NCI-H510A (cell line): Measurements from ENCODE around the gene WDR72.

Experiments used
- DNase-seq: peaks from one replicate; lab custom pipeline; 2025; lab: John Stamatoyannopoulos, UW

Gene WDR72

DNA sequence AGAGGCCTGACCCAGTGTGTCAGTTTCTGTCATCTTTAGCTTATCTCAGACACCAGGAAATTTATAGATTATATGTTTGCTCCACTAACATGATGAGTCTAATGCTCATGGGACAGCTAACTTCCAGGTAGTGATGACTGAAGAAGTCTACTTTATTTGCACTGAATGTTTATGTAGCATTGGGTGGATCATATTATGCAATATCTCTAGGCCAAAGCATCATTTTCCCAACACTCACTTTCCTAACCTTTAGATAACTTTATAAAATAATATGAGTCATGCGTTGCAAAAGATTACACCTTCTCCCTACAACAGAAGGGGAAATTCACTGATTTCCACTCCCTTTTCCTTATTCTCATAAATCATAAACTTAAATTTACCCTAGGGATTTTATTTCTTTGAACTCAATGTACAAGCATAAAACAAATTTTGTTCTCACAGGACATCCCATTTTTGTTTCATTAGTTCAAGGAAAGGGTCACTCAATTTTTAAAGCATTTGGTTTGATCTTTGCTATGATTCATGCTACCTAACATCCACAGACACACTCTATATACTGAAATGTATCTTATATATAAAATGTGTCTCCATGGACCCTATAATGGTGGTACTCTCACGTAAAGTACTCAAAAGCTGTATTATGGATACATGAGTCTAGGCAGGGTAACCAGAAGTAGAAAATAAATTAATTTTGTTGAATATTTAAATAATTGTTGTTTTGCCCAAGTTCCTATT lies 225.2 kb downstream of the WDR72 start:
- no peak for DNase-seq

DNA sequence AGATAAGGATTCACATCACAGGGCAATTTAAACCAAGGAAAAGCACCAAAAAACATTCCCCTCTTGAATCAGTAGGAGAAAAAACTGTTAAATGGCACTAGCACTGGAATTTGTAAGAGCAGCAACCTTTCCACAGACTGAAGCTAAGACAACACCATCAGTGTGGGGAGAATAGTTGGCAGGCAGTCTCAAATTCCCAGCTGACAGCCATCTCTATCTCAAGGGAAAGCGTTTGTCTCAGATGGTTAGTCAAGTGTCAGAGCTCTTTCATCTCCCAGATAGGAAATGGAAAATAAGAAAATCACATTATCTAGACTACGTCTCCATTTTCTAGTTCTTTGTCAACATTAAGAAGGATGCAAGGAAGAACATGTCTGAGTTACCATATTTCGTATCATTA lies 228.7 kb downstream of the WDR72 start:
- no peak for DNase-seq

DNA sequence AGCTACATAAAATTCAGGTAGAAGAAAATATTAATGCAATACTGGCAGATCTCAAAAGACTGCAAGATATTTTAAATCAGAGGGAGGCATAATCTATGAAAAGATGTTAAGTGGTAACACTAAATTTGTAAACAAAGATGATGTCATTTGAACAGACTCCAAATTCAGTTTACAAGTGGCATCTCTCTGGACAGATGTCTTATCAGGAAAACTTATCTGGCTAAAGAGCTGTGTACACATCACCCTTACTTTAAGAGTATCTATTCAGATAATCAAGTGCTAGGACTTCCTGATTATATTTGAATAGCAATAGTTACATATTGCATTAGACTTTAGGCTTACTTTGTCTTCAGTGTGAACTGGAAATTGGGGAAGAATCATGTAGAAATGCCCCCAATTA lies 231.5 kb downstream of the WDR72 start:
- DNase-seq = no peak

DNA sequence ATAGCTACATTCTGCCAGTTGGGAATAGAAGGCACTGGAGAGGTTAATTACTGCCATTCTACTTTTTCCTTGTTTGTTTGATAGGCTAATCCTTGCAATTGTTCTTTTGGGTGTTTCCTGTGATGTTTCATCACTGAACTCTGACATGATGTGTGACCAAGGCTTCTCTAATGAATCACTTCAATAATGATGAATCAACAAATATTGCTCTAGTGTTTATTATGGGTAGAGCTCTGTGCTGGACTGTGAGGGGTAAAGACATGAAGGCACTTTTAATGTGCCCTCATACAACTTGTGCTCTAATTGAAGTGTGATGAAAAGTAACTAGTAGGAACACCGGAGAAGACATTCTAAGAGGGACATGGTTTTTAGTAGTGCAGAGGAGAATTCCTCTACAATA lies 233.6 kb downstream of the WDR72 start:
- DNase-seq = no peak

DNA sequence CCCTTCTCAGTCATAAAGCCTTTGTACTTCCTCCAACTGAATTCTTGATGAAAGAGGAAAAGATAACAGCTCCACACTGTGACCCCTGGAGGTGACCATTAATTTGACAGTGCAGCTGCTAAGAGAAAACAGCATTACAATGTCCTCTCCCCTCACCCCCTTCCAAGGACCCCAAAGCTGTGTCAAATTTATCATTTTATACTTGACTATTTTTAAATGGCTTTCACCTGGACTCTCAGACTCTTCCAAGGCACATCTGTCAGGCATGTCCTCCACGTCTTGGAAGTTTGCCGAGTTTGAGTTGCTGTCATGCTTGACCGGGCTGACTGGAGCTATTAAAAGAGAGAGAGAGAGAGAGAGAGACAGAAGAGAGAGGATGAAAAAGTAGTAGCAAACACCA lies 236.5 kb downstream of the WDR72 start:
- DNase-seq = peak; percentile 31

DNA sequence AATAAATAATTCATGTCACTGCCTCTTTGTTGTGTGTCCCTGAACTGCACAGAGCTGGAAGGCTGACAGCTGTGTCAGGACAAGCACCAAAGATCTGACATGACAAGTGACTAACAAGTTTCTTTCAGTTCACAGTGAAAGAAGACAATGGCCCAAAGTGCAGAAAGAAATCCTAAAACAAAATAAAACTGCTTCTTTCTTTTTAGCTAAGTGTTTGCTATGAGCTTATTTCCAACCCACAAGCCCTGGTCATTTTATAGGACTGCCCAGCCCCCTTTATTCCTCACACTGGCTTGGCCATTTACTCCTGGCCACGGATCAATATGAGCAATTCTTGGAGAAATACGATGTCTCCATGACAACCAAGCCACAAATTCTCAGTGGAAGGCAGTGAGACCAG lies 238.5 kb downstream of the WDR72 start:
- no peak for DNase-seq

DNA sequence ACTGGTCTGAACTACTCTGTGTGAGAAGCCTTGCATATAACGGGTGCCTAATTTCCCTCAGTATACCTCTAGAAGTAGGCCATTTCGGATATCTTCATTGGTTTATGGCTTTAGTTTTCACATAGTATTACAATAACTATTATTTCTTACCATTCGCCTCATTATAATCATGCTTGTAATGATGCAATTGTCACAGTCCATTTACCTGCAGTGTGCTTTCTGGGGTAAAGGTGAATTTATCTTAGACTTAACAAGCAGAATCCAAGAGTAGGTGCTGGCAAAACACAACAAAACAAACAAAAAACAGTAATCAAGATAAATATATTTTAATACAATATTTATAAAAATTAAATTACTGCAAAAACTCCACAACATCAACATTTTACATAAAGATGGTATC lies 246.0 kb downstream of the WDR72 start:
- no peak for DNase-seq

DNA sequence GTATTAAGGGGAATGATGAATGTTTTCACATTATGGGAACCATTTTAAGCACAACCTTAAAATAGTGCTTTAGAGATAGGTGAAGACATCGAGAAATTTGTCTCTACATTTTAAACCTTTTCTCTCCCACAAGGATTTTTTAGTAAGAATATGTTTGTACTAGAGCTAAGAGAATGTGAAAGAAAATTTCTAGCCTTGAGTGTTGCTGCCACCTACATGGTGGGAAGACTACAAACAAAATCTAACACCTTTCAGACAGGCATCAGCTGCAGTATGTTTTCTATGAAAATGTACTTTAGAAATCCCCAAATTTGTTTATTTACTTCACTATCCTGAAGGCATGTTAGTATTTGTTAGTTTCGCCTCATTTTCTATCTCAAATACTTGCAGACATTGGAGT lies 247.4 kb downstream of the WDR72 start:
- no peak for DNase-seq

DNA sequence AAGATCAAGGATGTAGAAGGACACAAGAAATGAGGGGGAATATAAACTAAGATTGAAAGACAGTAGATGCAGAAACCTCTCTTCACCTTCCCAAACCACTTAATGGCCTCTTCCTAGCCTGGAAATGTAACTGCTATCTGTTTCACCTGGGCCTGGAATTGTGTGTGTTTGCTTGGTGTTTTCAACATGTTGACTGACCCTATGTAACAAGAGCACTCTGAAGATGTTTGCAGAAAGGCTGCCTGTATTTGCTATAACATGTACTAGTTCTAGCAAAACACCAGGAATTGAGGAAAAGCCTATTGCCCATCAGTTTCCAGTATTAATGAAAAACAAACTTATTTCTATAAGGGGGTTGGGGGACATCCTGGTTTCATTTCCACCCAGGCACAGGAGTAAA lies 248.3 kb downstream of the WDR72 start:
- DNase-seq = peak; percentile 25

DNA sequence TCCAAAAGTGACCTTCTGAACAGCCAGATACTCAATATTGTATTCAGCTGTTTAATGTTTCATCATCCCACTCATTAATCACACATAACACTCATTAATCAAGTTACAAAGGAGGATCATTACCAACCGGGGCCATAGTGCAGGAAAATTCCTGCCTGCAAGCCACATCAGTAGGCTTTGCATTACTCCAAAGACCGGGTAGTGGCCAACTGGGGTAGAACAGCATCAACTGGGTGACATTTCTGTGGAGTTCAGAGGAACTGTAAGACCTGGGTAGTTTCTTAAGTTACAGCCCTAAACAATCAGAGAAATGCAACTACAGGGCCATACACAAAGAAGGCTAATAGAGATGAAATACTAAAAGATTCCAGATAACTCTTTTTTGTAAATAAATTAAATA lies 253.1 kb downstream of the WDR72 start:
- DNase-seq = no peak

DNA sequence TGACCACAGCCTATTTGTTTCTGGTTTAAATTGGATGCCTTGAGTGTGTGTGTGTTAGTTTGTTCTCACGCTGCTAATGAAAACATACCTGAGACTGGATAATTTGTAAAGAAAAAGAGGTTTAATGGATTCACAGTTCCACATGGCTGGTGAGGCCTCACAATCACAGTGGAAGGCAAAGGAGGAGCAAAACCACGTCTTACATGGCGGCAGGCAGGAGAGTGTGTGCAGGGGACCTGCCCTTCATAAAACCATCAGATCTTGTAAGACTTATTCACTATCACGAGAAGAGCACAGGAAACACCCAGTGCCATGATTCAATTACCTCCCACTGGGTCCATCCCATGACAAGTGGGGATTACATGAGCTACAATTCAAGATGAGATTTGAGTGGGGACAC lies 260.5 kb downstream of the WDR72 start:
- DNase-seq = no peak

DNA sequence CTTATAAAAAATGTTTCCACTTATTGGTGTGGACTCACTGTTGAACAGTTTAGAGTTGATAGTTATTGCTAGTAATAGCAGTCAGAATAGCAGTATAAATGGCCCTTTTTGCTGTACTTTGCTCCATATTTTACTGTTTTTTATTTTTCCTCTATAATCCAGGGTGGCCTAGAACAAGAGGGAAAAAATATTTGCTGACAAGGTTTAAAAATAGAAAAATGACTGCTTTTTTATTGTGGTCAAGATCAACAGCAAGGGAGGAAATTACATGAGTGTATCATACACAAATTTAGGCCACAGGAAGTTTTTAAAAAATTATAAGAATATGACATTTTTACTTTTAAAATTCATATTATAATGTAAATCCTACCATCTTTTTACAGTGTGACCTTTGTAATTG lies 269.1 kb downstream of the WDR72 start:
- DNase-seq = no peak

DNA sequence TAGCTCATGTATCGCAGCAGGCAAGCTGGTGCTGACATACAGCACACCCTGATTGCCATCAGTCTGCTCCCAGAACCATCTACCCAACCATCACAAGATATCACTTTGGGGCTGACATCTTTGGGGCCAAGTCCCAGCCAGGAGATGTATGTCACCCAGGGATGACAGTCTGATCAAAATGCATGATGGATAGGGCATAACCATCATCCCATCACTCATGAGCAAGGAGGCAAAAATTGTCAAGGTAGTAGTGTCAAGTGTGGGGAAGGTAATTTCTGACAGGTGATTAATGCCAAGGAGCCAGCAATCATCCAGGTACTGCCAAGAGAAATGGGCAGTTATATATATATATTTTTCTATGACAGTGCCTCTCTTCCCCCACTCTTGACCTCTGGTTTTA lies 277.4 kb downstream of the WDR72 start:
- DNase-seq = no peak

DNA sequence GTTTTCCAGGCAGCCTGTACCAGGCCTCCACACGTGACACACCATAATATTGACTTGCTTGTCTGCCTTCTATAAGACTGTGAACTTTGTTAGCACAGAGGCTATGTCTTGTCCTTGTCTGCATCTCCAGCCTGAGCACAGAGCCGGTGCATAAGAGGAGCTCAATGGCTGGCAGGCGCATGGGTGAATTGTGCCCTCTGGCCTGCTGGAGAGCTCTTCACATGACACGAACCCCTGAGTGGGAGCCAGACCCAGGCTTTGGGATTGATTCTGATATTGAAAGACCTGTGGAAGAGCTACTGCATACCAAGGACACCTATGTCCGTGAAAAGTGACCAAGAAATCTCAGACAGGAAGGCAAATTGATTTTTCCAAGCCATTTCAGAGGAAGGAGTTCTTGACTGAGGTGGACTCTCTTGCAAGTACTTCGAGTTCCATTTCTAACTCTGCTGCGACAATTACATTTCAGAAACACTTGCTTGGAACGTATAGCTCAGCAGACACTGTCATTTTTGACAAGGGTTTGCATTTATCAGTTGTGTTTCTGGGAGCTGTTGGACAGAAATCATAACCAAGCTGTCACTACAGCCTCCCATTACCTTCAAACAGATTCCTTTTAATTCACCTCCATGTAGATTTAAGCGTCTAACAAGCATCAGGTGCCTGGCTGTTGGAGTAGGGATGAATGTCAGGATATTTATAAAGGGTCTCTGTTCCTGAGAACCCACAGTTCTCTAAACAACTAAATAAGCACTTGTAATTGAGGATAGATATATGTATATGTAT lies 281.3 kb downstream of the WDR72 start:
- no peak for DNase-seq

DNA sequence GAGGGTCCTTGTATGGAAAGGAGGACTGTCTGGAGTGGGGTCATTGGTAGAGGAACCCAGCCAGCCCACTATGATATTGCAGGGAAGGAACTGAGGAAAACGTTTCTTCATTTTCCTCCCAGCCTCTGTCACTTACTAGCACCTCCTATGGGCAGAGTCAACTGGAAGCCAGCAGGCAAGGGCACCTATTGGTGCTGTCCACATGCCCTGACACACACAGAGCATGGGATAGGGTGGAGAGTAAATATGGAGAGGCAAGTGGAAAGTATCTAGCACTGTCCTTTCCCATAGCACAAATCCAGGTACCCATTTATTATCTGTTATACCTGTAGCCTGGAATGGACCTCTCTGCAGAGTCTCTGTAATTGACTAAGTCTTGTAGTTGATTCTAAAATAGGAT lies 285.6 kb downstream of the WDR72 start:
- no peak for DNase-seq

DNA sequence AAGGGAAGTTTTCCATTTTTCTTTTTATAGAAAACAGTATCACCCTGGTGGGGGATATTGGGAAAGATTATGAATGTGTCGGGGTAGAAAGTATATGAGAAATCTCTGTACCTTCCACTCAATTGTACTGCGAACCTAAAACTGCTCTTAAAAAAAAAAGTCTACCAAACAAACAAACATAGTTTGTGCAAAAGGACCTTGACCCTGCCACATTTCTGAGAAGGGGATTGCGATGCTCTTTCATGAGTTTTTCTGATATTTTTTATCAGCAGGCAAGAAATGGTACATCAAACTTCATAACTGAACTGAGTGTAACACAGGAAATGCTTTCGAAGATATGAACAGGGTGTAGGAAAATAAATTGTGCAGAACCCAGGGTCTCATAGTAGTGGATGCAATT lies 286.0 kb downstream of the WDR72 start:
- DNase-seq = no peak

DNA sequence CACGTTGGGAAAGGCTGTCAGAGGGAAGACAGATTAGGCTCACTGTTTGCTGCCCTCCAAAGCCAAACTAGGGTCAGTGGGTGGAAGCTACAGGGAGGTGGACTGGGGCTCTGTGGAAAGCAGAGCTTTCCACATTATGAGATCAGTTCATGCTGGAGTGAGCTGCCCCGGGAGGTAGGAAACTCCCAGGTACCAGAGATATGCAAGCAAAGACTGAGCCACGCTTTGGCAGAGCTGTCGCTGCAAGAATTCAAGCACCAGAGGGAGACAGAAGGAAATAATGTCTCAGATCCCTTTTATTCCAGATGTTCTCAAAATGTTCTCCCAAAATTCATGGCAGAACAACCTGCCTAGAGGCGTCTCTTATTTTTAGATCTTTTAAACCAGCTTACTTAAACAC lies 286.6 kb downstream of the WDR72 start:
- DNase-seq = no peak

DNA sequence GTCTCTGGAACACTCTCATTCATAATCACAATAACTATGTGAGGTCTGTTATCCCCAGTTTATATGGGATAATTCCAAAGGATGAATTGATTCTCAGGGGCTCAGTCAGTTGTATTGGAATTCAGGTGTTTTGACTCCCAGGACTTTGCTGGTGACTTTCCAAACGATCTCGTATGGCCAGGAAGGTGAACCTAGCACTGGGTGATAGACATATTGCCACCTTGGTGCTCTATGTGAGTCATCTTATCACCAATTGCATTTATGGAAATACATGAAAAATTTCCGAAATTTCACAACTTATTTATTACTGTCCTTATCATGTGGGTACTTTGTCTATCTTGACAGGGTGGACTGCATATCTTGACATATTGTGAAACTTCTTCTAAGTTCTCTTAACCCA lies 287.3 kb downstream of the WDR72 start:
- DNase-seq = no peak

DNA sequence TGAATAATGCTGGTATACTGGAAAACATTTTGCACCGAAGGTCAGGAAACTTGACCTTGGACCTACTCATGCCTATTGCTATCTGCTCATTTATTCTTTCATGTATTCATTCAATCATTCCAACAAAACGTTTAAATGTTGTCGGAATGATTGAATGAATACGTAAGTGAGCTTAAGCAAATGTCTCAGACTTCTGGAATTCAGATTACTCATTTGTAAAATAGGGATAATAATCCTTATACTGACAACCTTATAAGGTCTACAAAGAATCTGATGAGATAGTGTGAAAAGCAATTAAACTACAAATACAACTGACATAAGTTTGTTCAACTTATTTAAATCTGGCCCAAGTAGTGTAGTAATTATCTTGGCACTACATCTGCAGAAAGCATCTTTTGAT lies 288.7 kb downstream of the WDR72 start:
- DNase-seq = no peak

DNA sequence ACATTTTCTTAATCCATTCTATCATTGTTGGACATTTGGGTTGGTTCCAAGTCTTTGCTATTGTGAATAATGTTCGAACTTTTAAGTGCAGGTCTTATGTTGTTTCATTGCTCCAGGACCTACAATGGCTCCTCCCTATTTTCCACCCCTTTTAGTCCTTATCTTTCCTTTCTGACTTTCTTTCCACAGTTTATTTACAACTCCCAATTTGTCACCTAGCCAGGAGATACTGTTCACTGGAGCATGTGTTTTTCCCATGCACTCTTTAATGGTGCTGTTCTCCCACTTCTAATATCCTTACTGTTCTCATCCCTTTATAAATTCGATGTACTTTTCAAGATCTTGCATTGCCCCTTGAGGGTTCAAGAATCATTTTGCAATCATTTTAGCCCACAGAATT lies 290.0 kb downstream of the WDR72 start:
- no peak for DNase-seq
